Measurements from ENCODE around the gene AP1G2.

- TF ChIP-seq POLR2A (IDR thresholded peaks at IDR 0.05) = no peak
- TF ChIP-seq CTCF (IDR thresholded peaks at IDR 0.05) = no peak
Observed at GRCh38 chr14:23602181-23603095, 34.8 kb upstream of the AP1G2 start.

Data from upper lobe of left lung (tissue), 4 donors.